ENCODE data around the gene SAMD13.

DNA sequence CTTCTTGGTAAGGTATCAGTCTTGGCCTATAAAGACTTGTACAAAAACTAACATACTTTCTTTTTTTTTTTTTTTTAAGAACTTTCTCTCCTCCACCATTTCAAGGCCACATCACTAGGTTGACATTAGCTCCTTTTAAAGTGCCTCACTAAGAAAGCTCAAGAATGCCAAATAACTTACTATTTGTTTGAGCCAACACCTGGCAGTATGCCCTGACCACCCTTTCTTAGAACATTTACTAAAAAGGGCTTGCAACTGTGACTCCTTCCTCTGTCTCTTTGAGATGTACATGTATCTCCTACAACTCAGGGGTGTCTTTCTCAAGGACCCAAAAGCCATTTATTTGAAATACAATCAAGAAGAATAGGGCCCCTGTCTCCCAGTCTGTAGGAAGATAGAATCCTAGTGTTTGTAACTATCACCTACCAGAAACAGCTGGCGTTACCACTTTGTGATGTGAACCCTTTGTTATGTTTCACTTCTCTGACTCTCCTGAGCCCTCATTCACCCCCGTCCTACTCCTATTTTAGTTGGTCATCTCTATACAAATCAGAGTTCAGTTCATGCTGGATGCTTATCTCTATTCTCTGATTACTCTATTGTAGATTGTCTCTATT is 12.2 kb upstream of the SAMD13 start:
- TF ChIP-seq, protein P1, sequence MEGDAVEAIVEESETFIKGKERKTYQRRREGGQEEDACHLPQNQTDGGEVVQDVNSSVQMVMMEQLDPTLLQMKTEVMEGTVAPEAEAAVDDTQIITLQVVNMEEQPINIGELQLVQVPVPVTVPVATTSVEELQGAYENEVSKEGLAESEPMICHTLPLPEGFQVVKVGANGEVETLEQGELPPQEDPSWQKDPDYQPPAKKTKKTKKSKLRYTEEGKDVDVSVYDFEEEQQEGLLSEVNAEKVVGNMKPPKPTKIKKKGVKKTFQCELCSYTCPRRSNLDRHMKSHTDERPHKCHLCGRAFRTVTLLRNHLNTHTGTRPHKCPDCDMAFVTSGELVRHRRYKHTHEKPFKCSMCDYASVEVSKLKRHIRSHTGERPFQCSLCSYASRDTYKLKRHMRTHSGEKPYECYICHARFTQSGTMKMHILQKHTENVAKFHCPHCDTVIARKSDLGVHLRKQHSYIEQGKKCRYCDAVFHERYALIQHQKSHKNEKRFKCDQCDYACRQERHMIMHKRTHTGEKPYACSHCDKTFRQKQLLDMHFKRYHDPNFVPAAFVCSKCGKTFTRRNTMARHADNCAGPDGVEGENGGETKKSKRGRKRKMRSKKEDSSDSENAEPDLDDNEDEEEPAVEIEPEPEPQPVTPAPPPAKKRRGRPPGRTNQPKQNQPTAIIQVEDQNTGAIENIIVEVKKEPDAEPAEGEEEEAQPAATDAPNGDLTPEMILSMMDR (IDR thresholded peaks at IDR 0.05): no peak
- TF ChIP-seq POLR2AphosphoS5 (IDR thresholded peaks at IDR 0.05; ENCODE audit: low read depth, low read length): no peak

Measured in Panc1 (cell line).